A172 (cell line): ENCODE results near the gene GALNT11. TPM values are rescaled to one million over a fixed set of nuclear protein-coding genes. Genes with fewer than 3 reads are reported as not detected.
"Not testable (repeated sequence)": the region's sequence is repeated elsewhere in the genome, so short reads cannot be mapped to it uniquely, and the experiment has no call there.

Source experiments
- DNase-seq: peaks from one replicate; pipeline ENCODE4 v3.0.0-alpha.2; 2015; ENCODE audit warnings: low spot score
- total RNA-seq: library from RNA; depleted of rRNA; stranded (reverse); fragments of >200 nt; shearing (Covaris generic); gene quantifications from 2 replicates; pipeline ENCODE4 v1.2.3, GENCODE V29; 2014

The GALNT11 gene
- total RNA-seq, 1 experiment from 2014 or later, result 73.5 TPM

GRCh38 chr7:152027491-152028365 lies 2.3 kb downstream of the GALNT11 start:
- not testable (repeated sequence) for DNase-seq

GRCh38 chr7:152030059-152030458 lies 4.6 kb downstream of the GALNT11 start:
- DNase-seq, result peak; percentile 47

DNA sequence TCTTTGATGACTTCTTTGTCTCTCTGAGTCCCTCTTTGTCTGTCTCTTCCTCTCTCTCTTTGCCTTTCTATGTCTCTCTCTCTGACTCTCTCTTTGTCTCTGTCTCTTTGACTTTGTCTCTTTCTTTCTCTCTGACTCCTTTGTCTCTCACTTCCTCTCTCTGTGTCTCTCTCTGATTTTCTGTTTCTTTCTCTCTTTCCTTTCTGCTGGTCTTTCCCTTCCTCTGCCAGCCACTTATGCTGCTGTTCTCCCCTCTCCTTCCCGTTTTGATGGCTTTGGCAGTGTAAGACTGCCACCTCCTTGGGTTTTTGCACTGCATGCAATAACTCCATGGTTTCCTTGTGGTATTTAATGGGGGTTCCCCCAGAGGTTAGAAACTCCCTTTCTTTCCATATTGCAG lies 5.2 kb downstream of the GALNT11 start:
- DNase-seq, result not testable (repeated sequence)

DNA sequence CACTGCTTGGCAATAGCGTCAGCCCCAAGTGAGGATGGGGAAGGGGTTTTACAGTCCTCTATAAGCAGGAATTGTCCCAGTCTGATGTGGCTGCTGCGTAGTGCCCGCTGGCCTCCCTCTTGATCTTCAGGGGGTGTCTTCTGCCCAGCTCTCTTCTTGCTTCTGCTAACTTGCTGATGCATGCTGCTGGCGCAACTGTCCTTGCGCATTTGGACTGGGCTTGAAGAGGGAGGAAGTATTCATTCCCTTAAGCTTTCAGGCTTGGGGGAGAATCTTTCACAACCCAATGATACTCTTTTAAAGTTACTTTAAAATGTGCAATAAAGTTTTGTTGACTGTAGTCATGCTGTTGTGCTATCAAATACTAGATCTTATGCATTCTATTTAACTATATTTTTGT lies 10.3 kb downstream of the GALNT11 start:
- no peak for DNase-seq

GRCh38 chr7:152038410-152038809 lies 12.9 kb downstream of the GALNT11 start:
- DNase-seq, result not testable (repeated sequence)

DNA sequence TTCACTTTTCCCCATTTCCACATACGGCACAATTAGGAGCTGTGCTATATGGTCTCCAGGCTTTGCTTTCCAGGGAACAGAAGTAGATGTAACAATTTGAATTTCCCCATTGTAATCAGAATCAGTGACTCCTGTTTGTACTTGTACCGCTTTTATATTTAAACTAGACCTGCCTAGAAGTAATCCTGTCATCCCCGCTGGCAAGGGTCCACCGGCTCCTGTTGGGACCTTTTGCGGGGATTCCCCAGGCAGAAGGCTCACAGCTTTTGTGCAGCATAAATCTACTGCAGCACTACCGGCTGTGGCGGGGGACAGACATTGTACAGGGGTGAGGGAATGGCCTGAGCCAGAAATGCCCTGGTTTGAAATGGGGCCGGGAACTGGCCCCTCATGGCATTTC lies 17.6 kb downstream of the GALNT11 start:
- DNase-seq, result peak; percentile 25

GRCh38 chr7:152044909-152045308 lies 19.4 kb downstream of the GALNT11 start:
- DNase-seq, result not testable (repeated sequence)

DNA sequence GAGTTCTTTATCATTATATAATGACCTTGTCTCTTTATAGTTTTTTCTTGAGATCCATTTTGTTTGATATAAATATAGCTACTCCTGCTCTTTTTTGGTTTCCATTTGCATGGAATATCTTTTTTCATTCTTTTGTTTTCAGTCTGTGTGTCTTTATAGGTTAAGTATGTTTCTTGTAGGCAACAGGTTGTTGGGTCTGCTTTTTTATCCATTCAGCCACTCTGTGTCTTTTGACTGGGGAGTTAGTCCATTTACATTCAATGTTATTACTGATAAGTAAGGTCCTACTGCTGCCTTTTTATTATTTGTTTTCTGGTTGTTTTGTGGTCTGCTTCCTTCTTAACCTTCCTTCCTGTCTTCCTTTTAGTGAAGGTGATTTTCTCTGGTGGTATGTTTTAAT lies 21.1 kb downstream of the GALNT11 start:
- no peak for DNase-seq

DNA sequence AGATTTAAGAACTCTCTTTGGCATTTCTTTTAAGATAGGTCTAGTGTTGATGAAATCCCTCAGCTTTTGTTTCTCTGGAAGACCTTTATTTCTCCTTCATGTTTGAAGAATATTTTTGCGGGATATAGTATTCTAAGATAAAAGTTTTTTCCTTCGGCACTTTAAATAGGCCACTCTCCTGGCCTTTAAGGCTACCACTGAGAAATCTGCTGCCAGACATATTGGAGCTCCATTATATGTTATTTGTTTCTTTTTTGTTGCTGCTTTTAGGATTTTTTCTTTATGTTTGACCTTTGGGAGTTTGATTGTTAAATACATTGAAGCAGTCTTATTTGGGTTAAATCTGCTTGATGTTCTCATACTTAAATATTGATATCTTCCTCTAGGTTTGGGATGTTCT lies 22.6 kb downstream of the GALNT11 start:
- DNase-seq, result no peak

- peak; percentile 10 for DNase-seq
Observed at GRCh38 chr7:152050547-152050971, 25.1 kb downstream of the GALNT11 start.

DNA sequence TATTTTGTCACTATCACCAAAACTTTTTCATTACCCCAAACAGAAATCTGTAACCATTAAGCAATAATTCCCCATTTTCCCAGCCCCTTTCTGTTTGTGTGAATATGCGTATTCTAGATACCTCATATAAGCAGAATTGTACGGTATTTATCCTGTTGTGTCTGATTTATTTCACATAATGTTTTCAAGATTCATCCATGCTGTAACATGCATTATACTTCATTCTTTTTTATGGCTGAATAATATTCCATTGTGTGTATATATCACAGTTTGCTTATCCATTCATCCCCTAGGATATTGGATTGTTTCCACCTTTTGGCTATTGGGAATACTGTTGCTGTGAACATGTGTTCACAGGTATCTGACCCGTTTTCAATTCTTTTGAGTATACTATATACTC lies 26.5 kb downstream of the GALNT11 start:
- no peak for DNase-seq

- DNase-seq, result no peak
Observed at GRCh38 chr7:152052771-152053170, 27.3 kb downstream of the GALNT11 start.

- no peak for DNase-seq
Observed at GRCh38 chr7:152054367-152055230, 29.1 kb downstream of the GALNT11 start.

GRCh38 chr7:152056621-152057274 lies 31.3 kb downstream of the GALNT11 start:
- DNase-seq, result no peak

DNA sequence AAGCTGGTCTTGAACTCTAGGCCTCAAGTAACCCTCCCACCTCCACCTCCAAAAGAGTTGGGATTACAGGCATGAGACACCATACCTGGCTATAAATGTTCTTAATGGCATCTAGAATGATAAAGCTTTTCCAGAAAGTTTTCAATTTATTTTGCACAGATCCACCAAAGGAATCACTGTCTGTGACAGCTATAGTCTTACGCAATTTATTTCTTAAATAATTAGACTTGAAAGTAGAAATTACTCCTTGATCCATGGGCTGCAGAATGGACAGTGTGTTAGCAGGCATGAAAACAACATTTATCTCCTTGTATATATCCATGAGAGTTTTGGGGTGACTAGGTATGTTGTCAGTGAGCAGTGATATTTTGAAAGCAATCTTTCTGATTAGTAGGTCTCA lies 33.8 kb downstream of the GALNT11 start:
- no peak for DNase-seq

DNA sequence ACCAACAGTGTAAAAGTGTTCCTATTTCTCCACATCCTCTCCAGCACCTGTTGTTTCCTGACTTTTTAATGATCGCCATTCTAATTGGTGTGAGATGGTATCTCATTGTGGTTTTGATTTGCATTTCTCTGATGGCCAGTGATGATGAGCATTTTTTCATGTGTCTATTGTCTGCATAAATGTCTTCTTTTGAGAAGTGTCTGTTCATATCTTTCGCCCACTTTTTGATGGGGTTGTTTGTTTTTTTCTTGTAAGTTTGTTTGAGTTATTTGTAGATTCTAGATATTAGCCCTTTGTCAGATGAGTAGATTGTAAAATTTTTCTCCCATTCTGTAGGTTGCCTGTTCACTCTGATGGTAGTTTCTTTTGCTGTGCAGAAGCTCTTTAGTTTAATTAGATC lies 35.6 kb downstream of the GALNT11 start:
- DNase-seq, result not testable (repeated sequence)

DNA sequence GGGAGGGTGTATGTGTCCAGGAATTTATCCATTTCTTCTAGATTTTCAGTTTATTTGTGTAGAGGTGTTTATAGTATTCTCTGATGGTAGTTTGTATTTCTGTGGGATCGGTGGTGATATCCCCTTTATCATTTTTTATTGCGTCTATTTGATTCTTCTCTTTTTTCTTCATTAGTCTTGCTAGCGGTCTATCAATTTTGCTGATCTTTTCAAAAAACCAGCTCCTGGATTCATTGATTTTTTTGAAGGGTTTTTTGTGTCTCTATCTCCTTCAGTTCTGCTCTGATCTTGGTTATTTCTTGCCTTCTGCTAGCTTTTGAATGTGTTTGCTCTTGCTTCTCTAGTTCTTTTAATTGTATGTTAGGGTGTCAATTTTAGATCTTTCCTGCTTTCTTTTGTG lies 37.7 kb downstream of the GALNT11 start:
- DNase-seq, result not testable (repeated sequence)

GRCh38 chr7:152063821-152064220 lies 38.3 kb downstream of the GALNT11 start:
- DNase-seq, result not testable (repeated sequence)

- DNase-seq, result not testable (repeated sequence)
Observed at GRCh38 chr7:152065800-152066344, 40.4 kb downstream of the GALNT11 start.

DNA sequence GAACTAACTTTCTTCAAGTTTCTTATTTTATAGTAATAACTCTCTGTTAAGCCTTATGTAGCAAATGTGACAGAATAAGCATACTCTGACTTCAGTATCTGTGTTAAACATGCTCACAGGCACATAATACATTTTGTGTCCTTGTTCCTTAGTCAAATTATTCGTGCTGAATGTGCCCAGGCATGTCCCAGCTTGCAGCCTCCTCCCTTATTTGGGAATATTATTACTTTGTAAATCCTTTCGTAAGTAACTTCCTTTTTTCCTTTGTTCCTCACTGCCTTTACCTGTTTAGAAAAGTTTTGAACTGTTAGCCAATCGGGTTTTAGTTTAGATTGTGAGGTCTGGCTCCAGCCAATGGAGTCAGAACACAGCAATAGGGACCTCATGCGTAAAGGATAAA lies 46.9 kb downstream of the GALNT11 start:
- DNase-seq, result no peak

- DNase-seq, result no peak
Observed at GRCh38 chr7:152073352-152073751, 47.9 kb downstream of the GALNT11 start.

DNA sequence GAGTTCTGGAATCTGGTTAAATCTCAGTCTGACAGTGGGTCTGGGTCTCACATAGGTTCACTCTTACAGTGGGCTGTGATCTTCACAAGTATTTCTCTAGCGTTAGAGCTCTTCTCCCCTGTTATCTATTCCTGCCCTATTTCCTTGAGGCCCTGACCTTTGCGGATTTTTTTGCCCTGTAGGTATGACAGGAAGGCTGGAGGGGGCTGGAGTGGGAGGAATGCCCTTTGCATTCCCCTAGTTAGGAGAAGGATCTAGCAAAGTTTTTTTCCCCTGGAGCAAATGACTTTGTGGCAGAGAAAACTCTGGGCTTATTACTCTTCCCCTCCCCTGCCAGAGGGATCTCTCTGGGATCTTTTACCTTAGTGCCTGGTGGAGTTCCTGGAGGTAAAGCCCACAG lies 49.2 kb downstream of the GALNT11 start:
- DNase-seq, result no peak
